Measurements from ENCODE around the gene GPR148. TPM values are rescaled to one million over a fixed set of nuclear protein-coding genes. Genes with fewer than 3 reads are reported as not detected.

Gene GPR148
- total RNA-seq, 5 donors from 2014 or later (not counting 1 experiment from before 2014, with no cell fraction given) = not detected

- ATAC-seq (replicated peaks in 1 of 4) (no peak), DNase-seq (no peak)
- H3K9me3 Mint-ChIP-seq = peaks cover 0 to 5% (median 4%) of the 10 kb centered on the region in 3 donors
- Histone ChIP-seq H3K36me3 (ENCODE audit: control insufficient read depth in 2 of 2, extremely low read depth in 1 of 2, insufficient read depth in 1 of 2, low read length in 1 of 2) (no peaks in the 10 kb centered on the region), H3K4me3 (ENCODE audit: control insufficient read depth in 1 of 2, extremely low read depth in 1 of 2, low read length in 1 of 2) (no peak overlapping the region), H3K27ac (ENCODE audit: low read length) (no peak overlapping the region), H3K4me1 (ENCODE audit: control insufficient read depth in 1 of 2, extremely low read depth in 1 of 2, insufficient read depth in 2 of 2, low read length in 2 of 2) (no peaks in the 10 kb centered on the region), H3K9me3 (no peaks in the 10 kb centered on the region), H3K27me3 (replicated peaks in 1 of 2; ENCODE audit: control insufficient read depth in 2 of 2, extremely low read depth in 1 of 2, insufficient read depth in 2 of 2, low read length in 1 of 2) (peaks cover 2 to 8% of the 10 kb centered on the region in 2 experiments)
- H3K36me3 Mint-ChIP-seq = no peaks in the 10 kb centered on the region
- H3K4me1 Mint-ChIP-seq = no peaks in the 10 kb centered on the region
- peaks cover 12 to 15% of the 10 kb centered on the region in 2 donors for H3K27me3 Mint-ChIP-seq
- H3K27ac Mint-ChIP-seq = no peak overlapping the region
- no peak overlapping the region for H3K4me3 Mint-ChIP-seq
- CTCF ChIA-PET = no interaction called here
- no CpG with 5 or more reads among the region's 3 CpGs for WGBS (ENCODE audit: insufficient coverage)
- POLR2A ChIA-PET = no interaction called here
Measured at GRCh38 chr2:130720528-130720927, 8.3 kb upstream of the GPR148 start.

GRCh38 chr2:130724455-130724854 lies 4.4 kb upstream of the GPR148 start:
- Mint-ChIP-seq H3K36me3 (no peaks in the 10 kb centered on the region), H3K27ac (no peak overlapping the region), H3K27me3 (peaks cover 12 to 15% of the 10 kb centered on the region in 2 donors), H3K9me3 (peaks cover 0 to 5% (median 4%) of the 10 kb centered on the region in 3 donors), H3K4me1 (peaks cover 0 to 18% (median 14%) of the 10 kb centered on the region in 3 donors), H3K4me3 (no peak overlapping the region)
- H3K27ac ChIP-seq (ENCODE audit: low read length) = no peak overlapping the region
- POLR2A ChIA-PET = no interaction called here
- no peak for DNase-seq
- WGBS (ENCODE audit: insufficient coverage) = 94% methylated on average over 2 of the region's 2 CpGs
- no peaks in the 10 kb centered on the region for H3K9me3 ChIP-seq
- ATAC-seq (replicated peaks in 1 of 4) = no peak
- CTCF ChIA-PET = no interaction called here
- no peaks in the 10 kb centered on the region for H3K36me3 ChIP-seq (ENCODE audit: control insufficient read depth in 2 of 2, extremely low read depth in 1 of 2, insufficient read depth in 1 of 2, low read length in 1 of 2)
- peaks cover 0 to 30% of the 10 kb centered on the region in 2 experiments for H3K4me1 ChIP-seq (ENCODE audit: control insufficient read depth in 1 of 2, extremely low read depth in 1 of 2, insufficient read depth in 2 of 2, low read length in 2 of 2)
- H3K27me3 ChIP-seq (replicated peaks in 1 of 2; ENCODE audit: control insufficient read depth in 2 of 2, extremely low read depth in 1 of 2, insufficient read depth in 2 of 2, low read length in 1 of 2) = peaks cover 2 to 8% of the 10 kb centered on the region in 2 experiments
- no peak overlapping the region for H3K4me3 ChIP-seq (ENCODE audit: control insufficient read depth in 1 of 2, extremely low read depth in 1 of 2, low read length in 1 of 2)

- H3K4me1 ChIP-seq (ENCODE audit: control insufficient read depth in 1 of 2, extremely low read depth in 1 of 2, insufficient read depth in 2 of 2, low read length in 2 of 2) = peaks cover 0 to 30% of the 10 kb centered on the region in 2 experiments
- H3K4me3 ChIP-seq (ENCODE audit: control insufficient read depth in 1 of 2, extremely low read depth in 1 of 2, low read length in 1 of 2) = peak overlapping the region; percentile 58 to 78
- POLR2A ChIA-PET = interaction anchor here in 1 of 2 donors (0.7 kb wide), 1 partner anchor 63 kb away, joined by 3 read pairs; no protein-coding TSS in a partner anchor
- H3K9me3 ChIP-seq = no peaks in the 10 kb centered on the region
- no peaks in the 10 kb centered on the region for H3K36me3 ChIP-seq (ENCODE audit: control insufficient read depth in 2 of 2, extremely low read depth in 1 of 2, insufficient read depth in 1 of 2, low read length in 1 of 2)
- CTCF ChIA-PET = interaction anchor here in 1 of 2 donors (1.4 kb wide), 1 partner anchor 766 kb away, joined by 3 read pairs; no protein-coding TSS in a partner anchor
- 30% methylated on average over 11 of the region's 20 CpGs for WGBS (ENCODE audit: insufficient coverage)
- Mint-ChIP-seq H3K27ac (peak overlapping the region; percentile 77 to 87), H3K4me3 (peak overlapping the region; percentile 78 to 83 (median 80)), H3K27me3 (peaks cover under 1 to 7% of the 10 kb centered on the region in 2 donors), H3K4me1 (peaks cover 0 to 18% (median 14%) of the 10 kb centered on the region in 3 donors), H3K9me3 (peaks cover 0 to 10% (median 4%) of the 10 kb centered on the region in 3 donors), H3K36me3 (no peaks in the 10 kb centered on the region)
- peak overlapping the region; percentile 93 for H3K27ac ChIP-seq (ENCODE audit: low read length)
- peaks cover 0 to 2% of the 10 kb centered on the region in 2 experiments for H3K27me3 ChIP-seq (replicated peaks in 1 of 2; ENCODE audit: control insufficient read depth in 2 of 2, extremely low read depth in 1 of 2, insufficient read depth in 2 of 2, low read length in 1 of 2)
- ATAC-seq (replicated peaks in 1 of 4) = no peak
- DNase-seq = peak in 1 of 35 experiments; percentile 3
Measured at GRCh38 chr2:130726614-130727180, 2.2 kb upstream of the GPR148 start.

DNA sequence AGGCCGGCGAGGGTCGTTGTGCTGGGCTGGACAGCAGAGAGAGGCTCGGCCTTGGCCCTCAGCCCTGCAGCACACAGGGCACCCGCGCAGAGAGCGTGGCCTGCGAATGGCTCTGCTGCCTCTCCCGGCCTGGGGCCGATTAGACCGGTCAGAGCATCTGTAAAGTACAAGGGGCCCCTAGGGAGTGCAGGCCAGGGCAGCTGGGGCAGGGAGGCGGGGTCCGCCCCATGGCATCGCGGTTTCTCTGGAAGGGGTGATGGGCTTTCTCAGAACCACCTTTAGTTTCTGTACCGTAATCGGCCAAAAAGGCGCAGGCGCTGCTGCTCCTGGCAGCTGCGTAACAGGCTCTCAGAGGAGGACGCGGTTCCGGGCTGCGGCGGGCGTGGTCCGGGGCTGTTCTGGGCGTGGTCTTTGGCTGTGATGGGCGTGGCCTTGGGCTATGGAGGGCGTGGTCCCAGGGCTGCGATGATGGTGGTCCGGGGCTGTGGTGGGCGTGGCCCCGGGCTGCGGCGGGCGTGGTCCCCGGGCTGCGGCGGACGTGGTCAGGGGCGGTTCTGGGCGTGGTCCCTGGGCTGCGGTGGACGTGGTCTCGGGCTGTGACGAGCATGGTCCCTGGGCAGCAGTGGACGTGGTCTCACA lies 1.5 kb upstream of the GPR148 start:
- under 1% methylated on average over 42 of the region's 48 CpGs for WGBS (ENCODE audit: insufficient coverage)
- POLR2A ChIA-PET = interaction anchor here in 1 of 2 donors (0.7 kb wide), 1 partner anchor 62 kb away, joined by 3 read pairs; no protein-coding TSS in a partner anchor
- Histone ChIP-seq H3K4me3 (ENCODE audit: control insufficient read depth in 1 of 2, extremely low read depth in 1 of 2, low read length in 1 of 2) (peak overlapping the region; percentile 58 to 78), H3K27me3 (replicated peaks in 1 of 2; ENCODE audit: control insufficient read depth in 2 of 2, extremely low read depth in 1 of 2, insufficient read depth in 2 of 2, low read length in 1 of 2) (peaks cover 0 to 2% of the 10 kb centered on the region in 2 experiments), H3K4me1 (ENCODE audit: control insufficient read depth in 1 of 2, extremely low read depth in 1 of 2, insufficient read depth in 2 of 2, low read length in 2 of 2) (peaks cover 0 to 30% of the 10 kb centered on the region in 2 experiments), H3K36me3 (ENCODE audit: control insufficient read depth in 2 of 2, extremely low read depth in 1 of 2, insufficient read depth in 1 of 2, low read length in 1 of 2) (no peaks in the 10 kb centered on the region), H3K9me3 (no peaks in the 10 kb centered on the region), H3K27ac (ENCODE audit: low read length) (peak overlapping the region; percentile 93)
- Mint-ChIP-seq H3K36me3 (no peaks in the 10 kb centered on the region), H3K4me1 (peaks cover 0 to 18% (median 14%) of the 10 kb centered on the region in 3 donors), H3K4me3 (peak overlapping the region; percentile 78 to 83 (median 80)), H3K9me3 (peaks cover 0 to 6% (median 2%) of the 10 kb centered on the region in 3 donors), H3K27ac (peak overlapping the region; percentile 82 to 92), H3K27me3 (peaks cover 0 to 4% of the 10 kb centered on the region in 2 donors)
- ATAC-seq (replicated peaks in 1 of 4) (peak; percentile 90 to 92 (median 90)), DNase-seq (peak; percentile 77 to 97 (median 87))
- CTCF ChIA-PET = interaction anchor here in 1 of 2 donors (1.4 to 1.8 kb wide), 2 partner anchors 70 to 765 kb away, joined by 3 to 5 read pairs; no protein-coding TSS in a partner anchor

GRCh38 chr2:130728007-130728454 lies 839 bp upstream of the GPR148 start:
- POLR2A ChIA-PET = no interaction called here
- DNase-seq (peak in 27 of 35 experiments; percentile 17 to 75 (median 31)), ATAC-seq (replicated peaks in 1 of 4) (peak; percentile 41 to 54 (median 44))
- H3K27me3 Mint-ChIP-seq = no peaks in the 10 kb centered on the region
- Histone ChIP-seq H3K27me3 (replicated peaks in 1 of 2; ENCODE audit: control insufficient read depth in 2 of 2, extremely low read depth in 1 of 2, insufficient read depth in 2 of 2, low read length in 1 of 2) (peaks cover 0 to 2% of the 10 kb centered on the region in 2 experiments), H3K9me3 (no peaks in the 10 kb centered on the region), H3K27ac (ENCODE audit: low read length) (peak overlapping the region; percentile 88), H3K4me3 (ENCODE audit: control insufficient read depth in 1 of 2, extremely low read depth in 1 of 2, low read length in 1 of 2) (peak overlapping the region in 1 of 2 donors; percentile 78), H3K4me1 (ENCODE audit: control insufficient read depth in 1 of 2, extremely low read depth in 1 of 2, insufficient read depth in 2 of 2, low read length in 2 of 2) (peaks cover 0 to 30% of the 10 kb centered on the region in 2 experiments), H3K36me3 (ENCODE audit: control insufficient read depth in 2 of 2, extremely low read depth in 1 of 2, insufficient read depth in 1 of 2, low read length in 1 of 2) (no peaks in the 10 kb centered on the region)
- H3K4me1 Mint-ChIP-seq = peaks cover 0 to 18% (median 14%) of the 10 kb centered on the region in 3 donors
- peak overlapping the region; percentile 82 to 92 for H3K27ac Mint-ChIP-seq
- H3K4me3 Mint-ChIP-seq = peak overlapping the region; percentile 66 to 83 (median 80)
- 2% methylated on average over 11 of the region's 12 CpGs for WGBS (ENCODE audit: insufficient coverage)
- CTCF ChIA-PET = interaction anchor here (0.6 to 1.8 kb wide), 4 partner anchors 13 to 765 kb away, joined by 3 to 5 read pairs (median 4); no protein-coding TSS in a partner anchor
- H3K36me3 Mint-ChIP-seq = no peaks in the 10 kb centered on the region
- peaks cover 0 to 5% (median 0%) of the 10 kb centered on the region in 3 donors for H3K9me3 Mint-ChIP-seq

Data from T-cell (primary cell).